Esophagus muscularis mucosa (tissue), 4 donors: ENCODE measurements around the gene SPATA3. TPM values are rescaled to one million over a fixed set of nuclear protein-coding genes. Genes with fewer than 3 reads are reported as not detected.
A peak's percentile ranks its signal among the peaks of the same experiment; 100 is the strongest.

Source experiments
- DNase-seq: peaks from one replicate; pipeline ENCODE4 v3.0.0-alpha.2; 2017; ENCODE audit errors: extremely low spot score
- H3K27ac ChIP-seq, 4 donors: fragments of 200-600 bp; sonication (generic); replicated peaks in 1 of 4; 1 replicate in 3 of 4; 2 replicates in 1 of 4; pipeline ENCODE4 v1.5.1; 2016 to 2019; ENCODE audit warnings: mild to moderate bottlenecking in 1 of 4
- H3K27me3 ChIP-seq, 4 donors: fragments of 200-600 bp; sonication (generic); one replicate each; pipeline versions ENCODE4 v1.5.1 to v1.6.0; 2016 to 2019
- H3K36me3 ChIP-seq, 4 donors: fragments of 200-600 bp; sonication (generic); one replicate each; pipeline ENCODE4 v1.5.1; 2016 to 2019
- H3K4me1 ChIP-seq, 4 donors: fragments of 200-600 bp; sonication (generic); one replicate each; pipeline ENCODE4 v1.5.1; 2016 to 2019
- H3K4me3 ChIP-seq, 4 donors: fragments of 200-600 bp; sonication (generic); 1 replicate in 2 of 4; 2 replicates in 2 of 4; pipeline ENCODE4 v1.5.1; 2016 to 2019; ENCODE audit warnings: mild to moderate bottlenecking in 4 of 4, moderate library complexity in 1 of 4
- H3K9me3 ChIP-seq, 4 donors: fragments of 200-600 bp; sonication (generic); 1 replicate in 3 of 4; 2 replicates in 1 of 4; pipeline ENCODE4 v1.5.1; 2016 to 2019
- EP300 ChIP-seq: sonication (generic); formaldehyde crosslinking; IDR thresholded peaks from one replicate; pipeline ENCODE4 v1.6.1; 2017; ENCODE audit warnings: antibody characterized with exemption
- POLR2A ChIP-seq: fragments of 450-650 bp; IDR thresholded peaks from one replicate; pipeline ENCODE4 v1.6.1; 2017; ENCODE audit warnings: antibody characterized with exemption, moderate library complexity, mild to moderate bottlenecking, low read depth
- POLR2AphosphoS5 ChIP-seq, 2 donors: sonication (generic); formaldehyde crosslinking; IDR thresholded peaks; one replicate each; pipeline ENCODE4 v1.6.1; 2017; ENCODE audit warnings: antibody characterized with exemption in 2 of 2
- WGBS: methylation state at CpG from one replicate; pipeline ENCODE4 v1.1.5; 2018; 5-methylcytosine and 5-hydroxymethylcytosine counted together
- intact Hi-C: fragments of 100-400 bp; cut with DNase I; formaldehyde crosslinking; loops from one replicate; pipeline ENCODE4 v1.15.1; 2023
- total RNA-seq, 4 donors: library from RNA; depleted of rRNA; stranded (reverse); fragments of >200 nt; gene quantifications; one replicate each; pipeline versions ENCODE4 v1.1.0 to v1.2.1, GENCODE V29; 2016
- TF ChIP-seq, protein P1 (sequence below), 3 experiments: fragments of 200-600 bp in 2 of 3; fragments of 450-650 bp in 1 of 3; sonication (generic) in 2 of 3; IDR thresholded peaks; one replicate each; pipeline ENCODE4 v1.5.1; 2017 to 2019; ENCODE audit warnings: antibody characterized with exemption in 3 of 3, mild to moderate bottlenecking in 2 of 3, moderate library complexity in 1 of 3

SPATA3 gene
- total RNA-seq, 4 donors from 2014 or later: not detected

- intact Hi-C loops: loop anchor here (10.0 kb wide), 1 partner anchor 225 kb away; no protein-coding TSS in a partner anchor
- H3K36me3 ChIP-seq: no peaks in the 10 kb centered on the region
- no peak for DNase-seq
- H3K27ac ChIP-seq: no peak overlapping the region
- TF ChIP-seq, protein P1, sequence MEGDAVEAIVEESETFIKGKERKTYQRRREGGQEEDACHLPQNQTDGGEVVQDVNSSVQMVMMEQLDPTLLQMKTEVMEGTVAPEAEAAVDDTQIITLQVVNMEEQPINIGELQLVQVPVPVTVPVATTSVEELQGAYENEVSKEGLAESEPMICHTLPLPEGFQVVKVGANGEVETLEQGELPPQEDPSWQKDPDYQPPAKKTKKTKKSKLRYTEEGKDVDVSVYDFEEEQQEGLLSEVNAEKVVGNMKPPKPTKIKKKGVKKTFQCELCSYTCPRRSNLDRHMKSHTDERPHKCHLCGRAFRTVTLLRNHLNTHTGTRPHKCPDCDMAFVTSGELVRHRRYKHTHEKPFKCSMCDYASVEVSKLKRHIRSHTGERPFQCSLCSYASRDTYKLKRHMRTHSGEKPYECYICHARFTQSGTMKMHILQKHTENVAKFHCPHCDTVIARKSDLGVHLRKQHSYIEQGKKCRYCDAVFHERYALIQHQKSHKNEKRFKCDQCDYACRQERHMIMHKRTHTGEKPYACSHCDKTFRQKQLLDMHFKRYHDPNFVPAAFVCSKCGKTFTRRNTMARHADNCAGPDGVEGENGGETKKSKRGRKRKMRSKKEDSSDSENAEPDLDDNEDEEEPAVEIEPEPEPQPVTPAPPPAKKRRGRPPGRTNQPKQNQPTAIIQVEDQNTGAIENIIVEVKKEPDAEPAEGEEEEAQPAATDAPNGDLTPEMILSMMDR (IDR thresholded peaks at IDR 0.05): no peak
- TF ChIP-seq POLR2AphosphoS5 (IDR thresholded peaks at IDR 0.05) (no peak), POLR2A (no peak), EP300 (no peak)
- no peak overlapping the region for H3K4me3 ChIP-seq
- H3K9me3 ChIP-seq: no peaks in the 10 kb centered on the region
- WGBS: 85% methylated on average over 12 of the region's 12 CpGs
- peaks cover 3 to 13% (median 11%) of the 10 kb centered on the region in 4 donors for H3K4me1 ChIP-seq
- peaks cover 0 to 23% (median 0%) of the 10 kb centered on the region in 4 donors for H3K27me3 ChIP-seq
Measured at GRCh38 chr2:231049286-231050017, 53.5 kb downstream of the SPATA3 start.

GRCh38 chr2:231050018-231050901, 54.3 kb downstream of the SPATA3 start:
- intact Hi-C loops: no loop called here
- Histone ChIP-seq H3K4me1 (peaks cover 3 to 13% (median 11%) of the 10 kb centered on the region in 4 donors), H3K27ac (no peak overlapping the region), H3K27me3 (peaks cover 0 to 23% (median 0%) of the 10 kb centered on the region in 4 donors), H3K4me3 (no peak overlapping the region), H3K9me3 (no peaks in the 10 kb centered on the region), H3K36me3 (no peaks in the 10 kb centered on the region)
- no peak for TF ChIP-seq EP300
- TF ChIP-seq, protein P1 (IDR thresholded peaks at IDR 0.05): no peak
- TF ChIP-seq POLR2AphosphoS5 (IDR thresholded peaks at IDR 0.05): no peak
- no peak for TF ChIP-seq POLR2A
- WGBS: 71% methylated on average over 8 of the region's 9 CpGs
- DNase-seq: no peak

DNA sequence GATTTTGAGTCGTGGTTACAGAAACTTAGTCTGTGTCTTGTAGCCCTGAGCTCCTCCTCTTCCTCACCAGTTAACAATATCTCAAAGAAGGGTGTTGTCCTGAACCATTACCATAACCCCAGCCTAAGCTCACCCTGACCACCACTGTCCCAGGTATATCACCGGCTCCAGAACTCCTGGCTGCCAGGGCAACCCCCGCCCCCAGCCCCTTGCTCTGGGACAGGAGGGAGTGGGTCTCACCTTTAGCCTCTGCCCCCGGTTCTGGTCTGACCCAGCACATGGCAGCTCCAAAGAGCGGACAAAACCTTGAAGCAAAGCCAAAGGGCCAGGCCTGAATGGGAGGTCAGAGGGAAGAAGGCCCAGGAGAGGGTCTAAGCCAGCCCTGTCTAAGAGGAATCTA, 55.2 kb downstream of the SPATA3 start:
- Histone ChIP-seq H3K4me3 (no peak overlapping the region), H3K36me3 (no peaks in the 10 kb centered on the region), H3K27ac (no peak overlapping the region), H3K9me3 (no peaks in the 10 kb centered on the region), H3K27me3 (peaks cover 0 to 23% (median 0%) of the 10 kb centered on the region in 4 donors), H3K4me1 (peaks cover 3 to 13% (median 12%) of the 10 kb centered on the region in 4 donors)
- intact Hi-C loops: no loop called here
- no peak for DNase-seq
- no peak for TF ChIP-seq POLR2AphosphoS5 (IDR thresholded peaks at IDR 0.05)
- TF ChIP-seq EP300: no peak
- no peak for TF ChIP-seq POLR2A
- TF ChIP-seq, protein P1 (IDR thresholded peaks at IDR 0.05): no peak
- 86% methylated on average over 5 of the region's 5 CpGs for WGBS

- H3K9me3 ChIP-seq: no peaks in the 10 kb centered on the region
- H3K27me3 ChIP-seq: peaks cover 0 to 13% (median 0%) of the 10 kb centered on the region in 4 donors
- H3K27ac ChIP-seq: peak overlapping the region; percentile 50 to 69 (median 60)
- intact Hi-C loops: no loop called here
- H3K4me1 ChIP-seq: peaks cover 3 to 23% (median 17%) of the 10 kb centered on the region in 4 donors
- no peaks in the 10 kb centered on the region for H3K36me3 ChIP-seq
- TF ChIP-seq, protein P1 (IDR thresholded peaks at IDR 0.05): peak; percentile 88 to 99 (median 92)
- TF ChIP-seq POLR2A: no peak
- no peak for TF ChIP-seq EP300
- TF ChIP-seq POLR2AphosphoS5 (IDR thresholded peaks at IDR 0.05): peak in 1 of 2 donors; percentile 66
- WGBS: 8% methylated on average over 36 of the region's 62 CpGs
- H3K4me3 ChIP-seq: peak overlapping the region; percentile 58 to 71 (median 66)
- DNase-seq: no peak
Measured at GRCh38 chr2:231052494-231053451, 56.9 kb downstream of the SPATA3 start.
